Ramos (cell line): ENCODE measurements around the gene PAPPA2.
"Not testable (repeated sequence)": the region's sequence is repeated elsewhere in the genome, so short reads cannot be mapped to it uniquely, and the experiment has no call there.

Experiments
- in situ Hi-C: fragments of 300-500 bp; cut with MboI; formaldehyde crosslinking; loops from one replicate; pipeline ENCODE4 v1.14.3; 2022; ENCODE audit warnings: low sequenced_read_pairs; ENCODE audit not compliant: unreplicated experiment

Gene PAPPA2

GRCh38 chr1:176462674-176463378 lies at the start of gene PAPPA2:
Gene PAPPA2, plus strand, starts transcription at chr1:176463175. Its CDS starts 93,148 bp downstream, at chr1:176556323.
- in situ Hi-C loops, result no loop called here

GRCh38 chr1:176416777-176417176 lies 46.2 kb upstream of the PAPPA2 start:
- in situ Hi-C loops, result no loop called here

- in situ Hi-C loops, result not testable (repeated sequence)
Measured at GRCh38 chr1:176419608-176420007, 43.4 kb upstream of the PAPPA2 start.

GRCh38 chr1:176434234-176434633 lies 28.7 kb upstream of the PAPPA2 start:
- in situ Hi-C loops, result no loop called here

- in situ Hi-C loops, result no loop called here
Measured at GRCh38 chr1:176436251-176436650, 26.7 kb upstream of the PAPPA2 start.

GRCh38 chr1:176440176-176440575 lies 22.8 kb upstream of the PAPPA2 start:
- in situ Hi-C loops, result no loop called here

- in situ Hi-C loops, result no loop called here
Measured at GRCh38 chr1:176444286-176444685, 18.7 kb upstream of the PAPPA2 start.

- in situ Hi-C loops, result no loop called here
Measured at GRCh38 chr1:176445402-176445801, 17.6 kb upstream of the PAPPA2 start.

GRCh38 chr1:176448340-176448739 lies 14.6 kb upstream of the PAPPA2 start:
- in situ Hi-C loops, result no loop called here

- in situ Hi-C loops, result no loop called here
Measured at GRCh38 chr1:176450526-176450925, 12.4 kb upstream of the PAPPA2 start.

- in situ Hi-C loops, result not testable (repeated sequence)
Measured at GRCh38 chr1:176451741-176452140, 11.2 kb upstream of the PAPPA2 start.

GRCh38 chr1:176456795-176457194 lies 6.2 kb upstream of the PAPPA2 start:
- in situ Hi-C loops, result no loop called here

- in situ Hi-C loops, result no loop called here
Measured at GRCh38 chr1:176460544-176461336, 2.2 kb upstream of the PAPPA2 start.

- in situ Hi-C loops, result no loop called here
Measured at GRCh38 chr1:176461576-176461975, 1.4 kb upstream of the PAPPA2 start.

GRCh38 chr1:176466514-176466913 lies 3.5 kb downstream of the PAPPA2 start:
- in situ Hi-C loops, result no loop called here

- in situ Hi-C loops, result no loop called here
Measured at GRCh38 chr1:176469450-176470010, 6.6 kb downstream of the PAPPA2 start.

GRCh38 chr1:176471338-176472121 lies 8.6 kb downstream of the PAPPA2 start:
- in situ Hi-C loops, result no loop called here

- in situ Hi-C loops, result no loop called here
Measured at GRCh38 chr1:176479971-176480370, 17.0 kb downstream of the PAPPA2 start.

- in situ Hi-C loops, result no loop called here
Measured at GRCh38 chr1:176480750-176481149, 17.8 kb downstream of the PAPPA2 start.

- in situ Hi-C loops, result no loop called here
Measured at GRCh38 chr1:176485083-176485482, 22.1 kb downstream of the PAPPA2 start.

- in situ Hi-C loops, result no loop called here
Measured at GRCh38 chr1:176494436-176494835, 31.5 kb downstream of the PAPPA2 start.
